Measurements from ENCODE around the gene CFHR2.

Gene CFHR2

GRCh38 chr1:197001828-197002227 is 58.3 kb downstream of the CFHR2 start:
- DNase-seq (ENCODE audit: low spot score): no peak

GRCh38 chr1:197003132-197003531 is 59.6 kb downstream of the CFHR2 start:
- no peak for DNase-seq (ENCODE audit: low spot score)

GRCh38 chr1:197008861-197009260 is 65.3 kb downstream of the CFHR2 start:
- no peak for DNase-seq (ENCODE audit: low spot score)

Data from CD4-positive, alpha-beta T cell treated with Interleukin-15 for 4 hours (primary cell).